ENCODE measurements around the gene ARFGAP1. TPM values are rescaled to one million over a fixed set of nuclear protein-coding genes. Genes with fewer than 3 reads are reported as not detected.

Gene ARFGAP1
- total RNA-seq, 1 donor from 2014 or later: 67.0 TPM

- Histone ChIP-seq H3K36me3 (no peaks in the 10 kb centered on the region), H3K9me3 (no peaks in the 10 kb centered on the region), H3K27ac (no peak overlapping the region), H3K27me3 (peaks cover 31% of the 10 kb centered on the region), H3K4me1 (no peaks in the 10 kb centered on the region), H3K4me3 (no peak overlapping the region)
- ATAC-seq (no peak), DNase-seq (no peak)
- no peak for TF ChIP-seq CTCF (IDR thresholded peaks at IDR 0.05)
- intact Hi-C loops (cut with DNase I): no loop called here
Measured at GRCh38 chr20:63312273-63312672, 39.7 kb downstream of the ARFGAP1 start.

GRCh38 chr20:63312690-63313348, 40.2 kb downstream of the ARFGAP1 start:
- no peak for ATAC-seq
- no peak overlapping the region for H3K4me3 ChIP-seq
- intact Hi-C loops (cut with DNase I): no loop called here
- H3K36me3 ChIP-seq: no peaks in the 10 kb centered on the region
- no peak overlapping the region for H3K27ac ChIP-seq
- H3K27me3 ChIP-seq: peaks cover 26% of the 10 kb centered on the region
- no peak for TF ChIP-seq CTCF (IDR thresholded peaks at IDR 0.05)
- no peaks in the 10 kb centered on the region for H3K9me3 ChIP-seq
- DNase-seq: no peak
- no peaks in the 10 kb centered on the region for H3K4me1 ChIP-seq

GRCh38 chr20:63313349-63314014, 40.9 kb downstream of the ARFGAP1 start:
- ATAC-seq (no peak), DNase-seq (no peak)
- Histone ChIP-seq H3K27me3 (peaks cover 19% of the 10 kb centered on the region), H3K36me3 (no peaks in the 10 kb centered on the region), H3K27ac (no peak overlapping the region), H3K9me3 (no peaks in the 10 kb centered on the region), H3K4me1 (no peaks in the 10 kb centered on the region), H3K4me3 (no peak overlapping the region)
- no peak for TF ChIP-seq CTCF (IDR thresholded peaks at IDR 0.05)
- intact Hi-C loops (cut with DNase I): no loop called here

GRCh38 chr20:63314015-63314471, 41.4 kb downstream of the ARFGAP1 start:
- no peak for TF ChIP-seq CTCF (IDR thresholded peaks at IDR 0.05)
- H3K9me3 ChIP-seq: no peaks in the 10 kb centered on the region
- intact Hi-C loops (cut with DNase I): no loop called here
- DNase-seq (no peak), ATAC-seq (no peak)
- H3K36me3 ChIP-seq: no peaks in the 10 kb centered on the region
- no peaks in the 10 kb centered on the region for H3K4me1 ChIP-seq
- H3K27me3 ChIP-seq: peaks cover 13% of the 10 kb centered on the region
- H3K27ac ChIP-seq: no peak overlapping the region
- no peak overlapping the region for H3K4me3 ChIP-seq

GRCh38 chr20:63314566-63315239, 42.1 kb downstream of the ARFGAP1 start:
- Histone ChIP-seq H3K9me3 (no peaks in the 10 kb centered on the region), H3K4me1 (no peaks in the 10 kb centered on the region), H3K36me3 (no peaks in the 10 kb centered on the region), H3K4me3 (no peak overlapping the region), H3K27me3 (peaks cover 11% of the 10 kb centered on the region), H3K27ac (no peak overlapping the region)
- intact Hi-C loops (cut with DNase I): no loop called here
- no peak for ATAC-seq
- no peak for TF ChIP-seq CTCF (IDR thresholded peaks at IDR 0.05)
- DNase-seq: peak; percentile 46
